Dermis microvascular lymphatic vessel endothelial cell (primary cell): ENCODE data around the gene ITGA3. TPM values are rescaled to one million over a fixed set of nuclear protein-coding genes. Genes with fewer than 3 reads are reported as not detected.
A peak's percentile ranks its signal among the peaks of the same experiment; 100 is the strongest.
"Not testable (repeated sequence)": the region's sequence is repeated elsewhere in the genome, so short reads cannot be mapped to it uniquely, and the experiment has no call there.

Experiments
- DNase-seq, 2 donors: peaks; one replicate each; pipeline versions ENCODE4 v3.0.0 to v3.0.0-alpha.2; 2010; ENCODE audit warnings: low read depth in 2 of 2
- total RNA-seq: library from RNA; depleted of rRNA; stranded (reverse); fragments of >200 nt; gene quantifications from 2 replicates; pipeline ENCODE4 v1.2.1, GENCODE V29; 2014

Gene ITGA3
- total RNA-seq, 1 donor from 2014 or later = 104 TPM

- DNase-seq = no peak
Observed at GRCh38 chr17:50051606-50052005, 4.3 kb upstream of the ITGA3 start.

DNA sequence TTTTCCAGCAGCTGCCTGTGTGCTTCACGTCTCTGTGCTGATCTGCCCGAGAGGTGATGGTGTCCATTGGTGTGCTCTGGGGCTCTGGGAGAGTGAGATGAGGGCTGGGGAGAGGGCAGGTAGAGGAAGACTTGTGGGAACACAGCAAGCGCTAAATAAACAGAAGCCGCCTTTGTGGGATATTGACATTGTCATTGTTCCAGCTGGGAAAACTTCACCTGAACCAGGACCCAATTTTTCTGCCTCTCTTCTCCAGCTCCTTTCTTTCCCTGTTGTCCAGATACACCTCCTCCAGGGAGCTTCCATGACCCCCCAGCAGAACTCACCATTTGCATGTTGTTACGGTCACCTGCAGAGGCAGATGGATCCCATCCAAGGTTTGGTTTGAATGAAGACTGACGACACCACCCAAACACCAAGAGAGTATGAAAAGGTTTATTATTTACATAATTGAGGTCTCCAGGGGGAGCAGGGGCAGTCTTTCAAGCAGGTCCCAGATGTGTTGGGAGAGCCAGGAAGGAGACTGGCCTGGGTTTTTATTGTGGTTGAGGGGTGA, 3.6 kb upstream of the ITGA3 start:
- no peak for DNase-seq

DNA sequence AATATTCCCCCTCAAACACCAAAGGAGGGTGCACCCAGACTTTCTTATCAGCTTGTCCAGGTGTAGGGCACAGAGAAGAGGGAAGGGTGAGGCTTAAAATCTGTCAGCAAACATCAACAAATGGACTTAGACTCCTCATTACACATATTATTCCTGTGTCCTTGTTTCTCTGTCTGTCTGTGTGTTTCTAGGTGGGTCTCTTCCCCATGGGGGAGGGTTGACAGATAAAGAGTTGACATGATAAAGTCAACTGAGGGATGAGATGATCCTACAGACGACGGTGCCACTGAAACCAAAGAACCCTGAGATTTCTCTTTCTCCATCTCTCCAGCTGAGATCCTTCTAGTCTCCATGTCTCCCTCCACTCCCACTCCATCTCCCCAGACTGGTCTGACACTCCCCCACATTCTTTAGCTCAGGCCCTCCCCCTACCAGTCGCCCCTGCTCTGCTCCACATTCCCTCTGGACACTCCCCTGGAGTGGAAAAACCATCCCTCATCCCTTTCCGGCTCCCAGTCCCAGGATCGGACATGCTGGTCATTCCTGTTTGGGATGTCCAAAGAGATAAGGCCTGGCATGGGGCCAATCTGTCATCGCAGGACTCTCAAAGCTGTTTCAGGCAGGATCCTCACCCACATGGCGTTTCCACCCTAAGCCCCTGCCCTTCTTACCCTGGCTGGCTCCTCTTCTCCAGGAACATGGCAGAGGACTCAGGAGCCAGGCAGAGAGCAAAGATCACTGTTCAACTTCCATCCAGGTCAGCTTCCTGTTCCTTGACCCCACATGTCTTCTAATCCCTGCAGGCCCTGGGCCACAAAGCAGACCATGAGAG, 2.9 kb upstream of the ITGA3 start:
- peak; percentile 91 to 98 for DNase-seq

DNA sequence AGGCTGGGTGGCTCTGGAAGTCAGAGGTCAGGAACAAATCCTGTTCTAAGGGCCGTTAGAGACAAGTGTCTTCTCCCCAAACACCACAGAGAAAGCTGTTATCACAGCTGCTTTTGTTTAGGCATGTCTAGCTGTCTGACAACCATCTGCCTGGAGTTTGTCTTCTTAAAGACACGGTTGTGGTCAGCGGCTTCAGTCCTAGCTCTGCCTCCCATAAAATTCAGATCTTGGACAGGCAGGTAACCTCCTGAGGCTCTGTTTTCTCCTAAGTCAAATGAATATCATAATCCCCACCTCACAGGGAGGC, 2.3 kb upstream of the ITGA3 start:
- DNase-seq = no peak

DNA sequence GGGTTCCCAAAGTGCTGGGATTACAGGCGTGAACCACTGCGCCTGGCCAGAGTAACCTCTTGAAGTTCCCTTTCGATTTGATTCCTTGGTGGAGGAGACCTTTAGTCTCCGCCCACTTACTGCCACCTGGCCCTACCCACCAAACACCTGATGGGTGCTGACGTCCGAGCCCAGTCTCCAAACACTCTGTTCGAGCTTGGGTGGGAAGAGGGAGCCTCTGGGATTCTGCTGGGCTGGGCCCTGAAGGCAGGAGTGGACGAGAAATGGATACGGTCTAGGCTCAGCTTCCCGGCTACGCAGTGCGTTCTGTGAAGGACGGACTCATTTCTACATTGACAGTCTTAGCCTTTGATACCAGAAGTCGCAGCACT, 870 bp upstream of the ITGA3 start:
- no peak for DNase-seq

- DNase-seq = peak; percentile 40 to 77
Observed at GRCh38 chr17:50056217-50056960, 479 bp downstream of the ITGA3 start.

- peak in 1 of 2 donors; percentile 39 for DNase-seq
Observed at GRCh38 chr17:50056961-50057330, 1.0 kb downstream of the ITGA3 start.

DNA sequence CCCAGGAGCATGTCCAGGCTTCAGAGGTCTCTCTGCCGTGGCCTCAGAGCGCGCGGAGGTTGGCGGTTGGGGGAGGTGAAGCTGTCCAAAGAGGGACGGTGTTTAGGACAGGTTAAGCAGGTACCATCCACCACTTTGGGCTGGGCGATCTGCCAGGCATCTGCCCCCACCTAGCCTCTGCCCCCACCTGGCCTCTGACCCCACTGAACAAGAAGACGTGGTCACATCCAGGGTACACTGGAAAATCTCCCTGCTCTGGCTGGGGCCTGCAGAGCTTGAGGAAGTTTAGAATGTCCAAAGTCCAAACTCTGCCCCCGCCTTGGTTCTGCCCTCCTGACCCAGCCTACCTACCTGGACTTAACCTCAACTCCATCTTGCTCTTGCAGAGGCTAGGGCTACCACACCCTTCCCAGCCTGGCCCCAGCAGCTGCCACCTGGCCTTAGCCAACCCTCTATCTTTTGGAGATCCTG, 1.6 kb downstream of the ITGA3 start:
- no peak for DNase-seq

GRCh38 chr17:50058296-50058953, 2.5 kb downstream of the ITGA3 start:
- no peak for DNase-seq

- DNase-seq = no peak
Observed at GRCh38 chr17:50059256-50059655, 3.3 kb downstream of the ITGA3 start.

- peak in 1 of 2 donors; percentile 69 for DNase-seq
Observed at GRCh38 chr17:50059759-50060273, 3.9 kb downstream of the ITGA3 start.

DNA sequence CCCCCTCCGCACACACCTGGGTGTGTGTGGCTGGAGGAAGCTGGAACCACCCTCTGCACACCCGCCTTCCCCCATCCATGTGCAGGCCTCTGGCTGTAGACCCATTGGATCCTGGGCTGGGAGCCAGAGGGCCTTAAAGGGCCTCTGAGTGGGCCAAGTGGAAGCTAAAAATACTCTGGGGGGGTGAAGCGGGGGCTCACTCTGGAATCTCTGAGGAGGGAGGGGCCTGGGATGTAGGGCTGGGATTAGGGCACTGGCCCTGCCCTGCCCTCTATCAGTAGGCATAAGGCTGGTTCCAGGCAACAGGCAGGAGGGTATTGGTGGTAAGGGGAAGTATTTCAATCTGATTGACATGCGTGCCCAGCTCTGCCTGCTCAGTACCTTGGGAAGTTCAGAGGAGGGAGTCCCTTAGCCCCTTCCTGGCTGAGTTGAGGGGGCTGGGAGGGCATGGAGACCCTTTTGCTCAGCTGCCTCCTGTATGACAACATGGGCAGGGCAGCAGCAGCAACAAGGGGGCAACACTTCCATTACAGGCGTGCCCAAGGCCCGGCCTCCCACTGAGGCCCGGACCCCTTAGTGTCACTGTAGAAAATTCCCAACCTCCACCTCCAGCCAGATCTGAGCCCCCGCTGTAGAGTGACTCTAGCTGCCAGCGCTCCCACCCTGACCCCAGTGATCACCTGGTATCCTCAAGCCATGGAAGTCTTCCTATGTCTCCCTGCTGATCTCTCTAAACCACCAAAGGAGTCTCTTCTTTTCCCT, 5.2 kb downstream of the ITGA3 start:
- no peak for DNase-seq

DNA sequence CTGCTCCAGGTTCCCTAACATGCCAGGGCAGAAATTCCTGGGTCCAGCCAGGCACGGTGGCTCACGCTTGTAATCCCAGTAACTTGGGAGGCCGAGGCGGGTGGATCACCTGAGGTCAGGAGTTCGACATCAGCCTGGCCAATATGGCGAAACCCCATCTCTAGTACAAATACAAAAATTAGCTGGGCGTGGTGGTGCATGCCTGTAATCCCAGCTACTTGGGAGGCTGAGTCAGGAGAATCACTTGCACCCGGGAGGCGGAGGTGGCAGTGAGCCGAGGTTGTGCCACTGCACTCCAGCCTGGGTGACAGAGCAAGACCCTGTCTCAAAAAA, 5.8 kb downstream of the ITGA3 start:
- DNase-seq = not testable (repeated sequence)

DNA sequence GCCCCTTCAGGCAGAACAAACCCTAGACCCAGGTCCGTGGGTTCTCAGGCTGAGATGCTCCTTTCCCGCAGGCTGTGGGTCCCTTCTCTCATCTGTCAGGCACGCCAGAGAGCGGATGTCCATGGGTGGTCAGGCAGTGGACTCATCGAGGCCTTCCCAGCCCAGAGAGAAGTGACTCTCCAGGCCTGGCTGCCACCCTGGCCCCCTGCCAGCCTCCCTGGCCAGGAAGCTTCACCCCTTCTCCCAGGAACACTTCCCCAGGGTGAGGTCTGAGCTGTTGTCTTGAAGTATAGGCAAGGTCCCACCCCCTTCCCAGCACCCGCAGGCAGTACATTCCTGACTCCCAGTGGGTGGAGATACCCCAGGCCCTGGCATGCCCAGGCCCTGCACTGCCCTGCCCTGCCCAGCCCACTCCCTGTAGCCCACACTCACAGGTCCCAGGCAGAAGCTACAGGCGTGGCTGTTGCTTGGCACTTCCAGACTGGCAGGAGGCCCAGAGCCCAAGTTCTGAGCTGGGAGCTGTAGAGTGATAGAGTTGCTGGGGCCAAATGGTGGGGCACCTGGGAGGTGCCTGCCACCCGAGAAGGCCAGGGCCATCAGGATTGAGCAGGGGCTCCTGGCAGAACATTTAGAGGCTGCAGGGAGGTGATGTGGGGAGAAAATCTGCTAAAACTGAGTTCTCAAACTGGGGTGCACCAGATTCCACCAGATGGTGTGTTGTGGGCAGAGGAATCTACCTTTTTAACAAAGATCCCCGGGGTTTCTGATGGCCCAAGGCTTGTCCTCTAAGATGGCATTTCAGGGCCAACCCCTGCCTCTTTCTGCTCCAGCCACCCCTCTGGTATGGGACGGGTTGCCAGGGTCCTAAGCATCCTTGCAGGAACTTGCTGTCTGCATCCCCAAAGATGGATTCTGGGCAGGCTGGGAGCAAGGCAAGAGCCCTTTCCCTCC, 6.7 kb downstream of the ITGA3 start:
- DNase-seq = peak in 1 of 2 donors; percentile 47

DNA sequence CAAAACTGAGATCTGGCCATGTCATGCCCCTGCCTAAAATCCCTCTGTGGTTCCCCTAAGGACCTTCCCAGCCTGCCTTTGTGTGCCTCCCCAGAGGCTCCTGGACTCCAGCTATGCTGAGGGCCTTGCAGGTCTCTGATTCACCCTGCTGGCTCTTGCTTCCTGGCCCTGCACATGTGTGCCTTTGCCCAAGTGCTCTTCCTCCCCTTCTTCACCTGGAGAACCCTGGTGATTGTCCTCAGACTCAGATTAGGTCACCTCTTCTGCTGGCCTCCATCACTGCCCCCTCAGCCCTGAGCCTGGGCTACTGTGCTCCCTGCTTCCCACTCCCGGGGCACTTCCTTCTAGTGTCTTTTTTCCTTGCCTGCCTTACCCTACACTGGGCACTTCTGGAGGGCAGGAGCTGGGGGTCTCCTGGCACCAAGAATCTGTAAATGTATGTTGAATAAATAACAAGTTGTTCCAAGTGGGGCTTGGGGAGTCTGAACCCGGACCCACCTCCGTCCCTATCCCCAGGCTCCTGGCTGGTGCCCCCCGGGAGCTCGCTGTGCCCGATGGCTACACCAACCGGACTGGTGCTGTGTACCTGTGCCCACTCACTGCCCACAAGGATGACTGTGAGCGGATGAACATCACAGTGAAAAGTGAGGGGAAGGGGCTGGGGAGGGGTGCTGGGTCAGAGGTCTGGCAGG, 7.8 kb downstream of the ITGA3 start:
- DNase-seq = no peak

DNA sequence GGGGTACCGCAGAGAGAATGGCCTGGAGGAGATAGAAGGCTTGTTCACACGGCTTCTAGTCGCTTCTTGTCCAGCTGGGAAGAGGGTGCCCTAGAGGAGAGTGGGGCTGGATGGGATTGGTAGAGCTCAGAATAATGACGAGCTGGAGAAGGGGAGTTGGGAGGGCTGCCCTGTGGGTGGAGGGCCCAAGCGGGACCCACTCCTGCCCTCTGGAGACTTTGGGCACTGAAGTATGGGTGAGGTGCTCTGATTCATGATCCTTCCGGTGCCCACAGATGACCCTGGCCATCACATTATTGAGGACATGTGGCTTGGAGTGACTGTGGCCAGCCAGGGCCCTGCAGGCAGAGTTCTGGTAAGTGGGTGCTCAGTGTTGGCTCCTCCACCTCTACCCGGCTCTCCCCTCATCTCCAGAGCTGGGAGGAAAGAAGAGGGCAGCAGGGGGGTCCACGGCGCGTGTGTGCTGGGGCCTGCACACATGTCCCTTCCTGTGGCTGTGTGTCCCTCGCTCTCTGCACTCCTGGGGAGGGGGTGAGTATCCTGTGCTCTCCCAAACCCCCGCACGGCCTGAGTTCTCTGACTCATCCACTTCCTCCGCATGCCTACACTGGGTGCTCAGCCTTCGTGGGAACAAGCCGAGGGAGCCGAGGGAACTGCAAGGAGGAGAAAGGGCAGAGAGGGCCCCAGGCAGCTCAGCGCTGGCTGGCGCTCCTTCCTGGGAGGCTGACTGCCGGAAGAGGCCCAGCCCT, 8.5 kb downstream of the ITGA3 start:
- peak in 1 of 2 donors; percentile 83 for DNase-seq

GRCh38 chr17:50065056-50065455, 9.1 kb downstream of the ITGA3 start:
- no peak for DNase-seq

- no peak for DNase-seq
Observed at GRCh38 chr17:50066995-50067394, 11.1 kb downstream of the ITGA3 start.

- no peak for DNase-seq
Observed at GRCh38 chr17:50067996-50068395, 12.1 kb downstream of the ITGA3 start.
